Measurements from ENCODE around the gene QARS1. TPM values are rescaled to one million over a fixed set of nuclear protein-coding genes. Genes with fewer than 3 reads are reported as not detected.

QARS1 gene
- 131 and 190 TPM in 2 replicates for total RNA-seq
- polyA plus RNA-seq (2012), result 198 TPM

GRCh38 chr3:49104427-49105291 lies at the start of gene QARS1:
TSS of gene QARS1 (minus strand) at chr3:49104757. CDS start at chr3:49104733, 24 bp downstream.
- peak; percentile 95 for DNase-seq (ENCODE audit: low read depth)

- no peak for DNase-seq (ENCODE audit: low read depth)
These were observed 48.9 kb upstream of the QARS1 start for GRCh38 chr3:49153349-49153912.

GRCh38 chr3:49151610-49152009 lies 47.1 kb upstream of the QARS1 start:
- DNase-seq (ENCODE audit: low read depth), result no peak

GRCh38 chr3:49148159-49148558 lies 43.6 kb upstream of the QARS1 start:
- no peak for DNase-seq (ENCODE audit: low read depth)

- DNase-seq (ENCODE audit: low read depth), result no peak
These were observed 35.5 kb upstream of the QARS1 start for GRCh38 chr3:49140080-49140479.

GRCh38 chr3:49135499-49135898 lies 30.9 kb upstream of the QARS1 start:
- DNase-seq (ENCODE audit: low read depth), result no peak

- peak; percentile 10 for DNase-seq (ENCODE audit: low read depth)
These were observed 30.1 kb upstream of the QARS1 start for GRCh38 chr3:49134471-49135265.

- DNase-seq (ENCODE audit: low read depth), result peak; percentile 93
These were observed 28.8 kb upstream of the QARS1 start for GRCh38 chr3:49133226-49133951.

GRCh38 chr3:49132437-49133225 lies 28.1 kb upstream of the QARS1 start, which contains the start of gene LAMB2:
TSS of gene LAMB2 (minus strand) at chr3:49133050. CDS start at chr3:49132867, 183 bp downstream.
- DNase-seq (ENCODE audit: low read depth), result peak; percentile 89

- no peak for DNase-seq (ENCODE audit: low read depth)
These were observed 27.5 kb upstream of the QARS1 start for GRCh38 chr3:49132073-49132436.

GRCh38 chr3:49131576-49131975 lies 27.0 kb upstream of the QARS1 start:
- no peak for DNase-seq (ENCODE audit: low read depth)

- peak; percentile 21 for DNase-seq (ENCODE audit: low read depth)
These were observed 26.5 kb upstream of the QARS1 start for GRCh38 chr3:49131040-49131439.

GRCh38 chr3:49124991-49125670 lies 20.6 kb upstream of the QARS1 start:
- DNase-seq (ENCODE audit: low read depth), result no peak

- no peak for DNase-seq (ENCODE audit: low read depth)
These were observed 19.6 kb upstream of the QARS1 start for GRCh38 chr3:49124203-49124602.

GRCh38 chr3:49123687-49124086 lies 19.1 kb upstream of the QARS1 start:
- no peak for DNase-seq (ENCODE audit: low read depth)

GRCh38 chr3:49122886-49123545 lies 18.5 kb upstream of the QARS1 start:
- no peak for DNase-seq (ENCODE audit: low read depth)

- no peak for DNase-seq (ENCODE audit: low read depth)
These were observed 17.9 kb upstream of the QARS1 start for GRCh38 chr3:49122451-49122850.

GRCh38 chr3:49122022-49122421 lies 17.5 kb upstream of the QARS1 start:
- no peak for DNase-seq (ENCODE audit: low read depth)

- DNase-seq (ENCODE audit: low read depth), result no peak
These were observed 16.7 kb upstream of the QARS1 start for GRCh38 chr3:49121132-49121736.
